ENCODE measurements around the gene PRPF18.

Gene PRPF18

GRCh38 chr10:13674645-13675588 is 88.2 kb downstream of the PRPF18 start:
- TF ChIP-seq EZH2 (IDR thresholded peaks at IDR 0.05; ENCODE audit: borderline replicate concordance, low read depth, low read length, severe bottlenecking), result no peak
- TF ChIP-seq CTCF (IDR thresholded peaks at IDR 0.05; ENCODE audit: borderline replicate concordance, extremely low read depth, low read length, poor library complexity, severe bottlenecking), result no peak
- Histone ChIP-seq H3K79me2 (ENCODE audit: insufficient read depth, low read length) (0 out of 2 replicates have a peak, but pooled peaks cover 4% of the 10 kb centered on the region), H4K20me1 (ENCODE audit: insufficient read depth, low read length) (0 out of 2 replicates have a peak, but pooled peaks cover under 1% of the 10 kb centered on the region), H3K4me2 (ENCODE audit: insufficient read depth, low read length) (no peak overlapping the region), H3K36me3 (ENCODE audit: insufficient read depth, low read length) (peaks cover 62% of the 10 kb centered on the region), H3K9me3 (ENCODE audit: insufficient read depth, low read length, severe bottlenecking) (no peaks in the 10 kb centered on the region), H3K27ac (ENCODE audit: low read length) (no peak overlapping the region), H3K27me3 (ENCODE audit: insufficient read depth, low read length, poor library complexity) (no peaks in the 10 kb centered on the region), H3K4me1 (ENCODE audit: insufficient read depth, low read length) (no peaks in the 10 kb centered on the region), H3K9ac (ENCODE audit: low read depth, low read length) (no peak overlapping the region), H2AFZ (ENCODE audit: low read depth, low read length) (no peak overlapping the region), H3K4me3 (ENCODE audit: low read depth in 1 of 2, low read length in 2 of 2) (no peak overlapping the region)
- ATAC-seq (ENCODE audit: insufficient read depth, low read depth) (no peak), DNase-seq (no peak)

GRCh38 chr10:13678101-13678843 is 91.5 kb downstream of the PRPF18 start:
- no peak for TF ChIP-seq CTCF (IDR thresholded peaks at IDR 0.05; ENCODE audit: borderline replicate concordance, extremely low read depth, low read length, poor library complexity, severe bottlenecking)
- TF ChIP-seq EZH2 (IDR thresholded peaks at IDR 0.05; ENCODE audit: borderline replicate concordance, low read depth, low read length, severe bottlenecking), result no peak
- H2AFZ ChIP-seq (ENCODE audit: low read depth, low read length), result no peak overlapping the region

More at GRCh38 chr10:13678101-13678843, 91.5 kb downstream of the PRPF18 start:
- Histone ChIP-seq H4K20me1 (ENCODE audit: insufficient read depth, low read length) (no peaks in the 10 kb centered on the region), H3K27me3 (ENCODE audit: insufficient read depth, low read length, poor library complexity) (no peaks in the 10 kb centered on the region), H3K79me2 (ENCODE audit: insufficient read depth, low read length) (0 out of 2 replicates have a peak, but pooled peaks cover 4% of the 10 kb centered on the region), H3K4me2 (ENCODE audit: insufficient read depth, low read length) (no peak overlapping the region), H3K9ac (ENCODE audit: low read depth, low read length) (no peak overlapping the region), H3K36me3 (ENCODE audit: insufficient read depth, low read length) (peaks cover 61% of the 10 kb centered on the region), H3K27ac (ENCODE audit: low read length) (no peak overlapping the region), H3K4me3 (ENCODE audit: low read depth in 1 of 2, low read length in 2 of 2) (no peak overlapping the region), H3K4me1 (ENCODE audit: insufficient read depth, low read length) (no peaks in the 10 kb centered on the region), H3K9me3 (ENCODE audit: insufficient read depth, low read length, severe bottlenecking) (no peaks in the 10 kb centered on the region)
- DNase-seq (no peak), ATAC-seq (ENCODE audit: insufficient read depth, low read depth) (no peak)

All from DND-41 (cell line).